NCI-H748 (cell line): Measurements from ENCODE around the gene AHI1.

Experiments used
- DNase-seq: peaks from one replicate; lab custom pipeline; 2025; ENCODE audit not compliant: unreplicated experiment; lab: John Stamatoyannopoulos, UW

AHI1 gene

DNA sequence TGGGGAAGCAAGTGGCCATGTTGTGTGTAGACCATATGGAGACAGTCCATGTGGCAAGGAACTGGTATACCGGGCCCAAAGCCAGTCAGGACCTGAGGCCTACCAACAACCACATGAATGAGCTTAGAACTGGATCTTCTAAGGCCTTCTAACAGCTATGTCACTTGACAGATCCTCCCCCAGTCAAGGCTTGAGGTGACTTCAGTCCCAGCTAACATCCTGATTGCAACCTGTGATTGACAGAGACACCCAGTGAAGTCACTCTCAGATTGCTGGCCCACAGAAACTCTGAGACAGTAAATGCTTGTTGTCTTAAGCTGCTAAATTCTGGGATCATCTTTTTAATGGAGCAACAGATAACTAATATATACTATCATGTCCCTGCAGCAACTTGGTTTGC, 32.9 kb downstream of the AHI1 start:
- no peak for DNase-seq

DNA sequence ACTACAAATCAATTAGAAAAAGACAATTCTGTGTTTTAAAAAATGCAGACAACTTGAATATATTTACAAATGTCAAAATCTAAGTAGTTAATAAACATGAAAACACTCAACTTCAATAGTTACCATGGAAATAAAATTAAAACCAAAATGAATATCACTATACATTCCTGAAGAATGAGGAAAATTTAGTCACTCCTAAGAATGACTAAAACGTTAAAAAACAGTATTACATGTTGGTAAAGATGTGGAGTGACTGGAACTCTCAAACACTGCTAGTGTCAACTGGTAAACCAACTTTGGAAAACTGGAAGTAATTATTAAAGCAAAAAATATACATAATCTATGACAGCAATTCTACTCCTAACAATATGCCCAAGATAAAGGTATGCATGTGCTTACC, 36.3 kb downstream of the AHI1 start:
- DNase-seq: no peak

DNA sequence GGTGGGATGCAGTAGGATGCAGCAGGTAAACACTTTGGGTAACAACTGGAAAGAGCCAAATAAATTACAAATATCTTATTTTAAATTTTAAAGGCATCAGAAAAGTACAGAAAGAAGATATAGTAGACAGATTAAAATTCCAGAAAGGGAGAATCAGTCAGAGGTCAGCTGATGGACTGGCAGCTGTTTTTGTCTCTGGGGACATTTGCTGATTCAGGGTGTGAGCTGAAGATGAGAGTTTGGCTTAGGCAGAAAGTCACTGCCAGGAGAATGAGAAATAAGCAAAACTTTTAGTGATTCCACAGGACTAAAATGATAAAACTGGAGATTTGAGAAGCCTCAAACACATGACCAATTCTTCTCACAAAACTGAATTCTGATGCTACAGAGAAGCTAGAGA, 39.5 kb downstream of the AHI1 start:
- DNase-seq: no peak

DNA sequence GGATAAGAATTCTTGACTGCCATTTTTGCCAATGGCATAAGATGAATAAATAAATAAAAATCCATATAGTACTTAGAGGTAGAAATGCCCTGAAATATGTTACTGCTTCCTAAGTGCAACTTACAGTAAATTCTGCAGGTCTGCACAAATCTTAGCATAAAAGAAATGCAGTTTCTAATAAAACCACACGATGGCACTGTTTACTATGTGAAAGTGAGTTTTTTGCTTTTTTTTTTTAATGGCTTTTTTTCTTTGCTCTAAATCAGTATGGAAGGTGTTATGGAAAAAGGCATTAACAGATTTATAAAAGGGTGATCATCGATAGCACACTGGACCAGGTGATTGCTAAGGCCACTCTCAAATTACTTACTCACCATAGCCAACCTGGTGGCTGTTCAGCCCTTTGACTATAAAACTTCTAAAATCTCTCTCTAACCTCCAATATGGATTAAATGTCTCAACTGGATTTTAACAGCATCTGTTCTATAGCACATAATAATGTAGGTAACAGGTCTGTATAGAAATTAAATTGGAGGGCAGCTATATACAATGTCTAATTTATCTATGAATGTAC, 45.8 kb downstream of the AHI1 start:
- DNase-seq: peak; percentile 52

DNA sequence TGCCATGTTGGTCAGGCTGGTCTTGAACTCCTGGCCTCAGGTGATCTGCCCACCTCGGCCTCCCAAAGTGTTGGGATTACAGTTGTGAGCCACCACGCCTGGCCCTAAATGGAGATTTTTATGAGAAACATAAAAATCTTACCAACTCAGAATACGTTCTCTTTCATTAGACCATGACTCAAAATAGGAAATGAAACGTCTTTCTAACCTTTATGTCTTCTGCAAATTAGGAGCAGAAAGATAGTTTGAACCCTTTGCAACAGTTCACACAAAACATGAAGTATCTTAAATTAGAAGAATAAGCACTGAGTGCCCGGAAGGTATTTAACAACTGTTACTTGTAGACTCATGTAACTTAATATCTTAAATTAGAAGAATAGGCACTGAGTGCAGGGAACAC, 48.3 kb downstream of the AHI1 start:
- no peak for DNase-seq

DNA sequence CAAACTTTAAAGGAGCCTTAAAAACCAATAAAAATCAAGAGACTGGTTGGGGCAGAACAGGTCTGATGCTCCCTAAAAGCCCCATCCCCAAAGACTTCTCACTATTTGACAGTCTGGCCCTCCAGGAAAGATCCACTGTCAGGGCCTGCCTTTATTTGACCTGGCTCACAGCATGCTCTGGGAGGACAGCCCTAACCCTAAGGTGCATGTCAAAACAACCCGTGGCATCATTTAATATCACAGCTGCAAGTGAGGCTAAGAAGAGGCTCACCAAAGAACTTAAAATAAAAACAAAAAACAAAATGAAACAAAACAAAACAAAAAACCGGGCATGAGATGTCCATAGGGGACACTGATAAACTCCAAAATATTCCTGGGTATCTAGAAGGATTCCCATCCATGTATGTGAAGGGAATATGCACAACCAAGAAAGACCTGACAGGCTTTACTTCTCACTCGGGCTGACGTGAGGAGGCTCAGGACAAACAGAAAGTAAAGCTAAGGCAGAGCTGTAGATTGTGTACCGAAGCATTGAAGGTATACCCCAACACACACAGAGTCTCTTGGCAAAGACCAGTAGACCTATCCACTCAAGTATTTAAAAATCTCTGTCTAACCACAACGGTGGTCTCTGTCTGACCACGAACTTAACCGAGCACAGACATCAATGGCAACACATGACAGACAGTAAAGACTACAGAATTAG, 57.3 kb downstream of the AHI1 start:
- DNase-seq: no peak

DNA sequence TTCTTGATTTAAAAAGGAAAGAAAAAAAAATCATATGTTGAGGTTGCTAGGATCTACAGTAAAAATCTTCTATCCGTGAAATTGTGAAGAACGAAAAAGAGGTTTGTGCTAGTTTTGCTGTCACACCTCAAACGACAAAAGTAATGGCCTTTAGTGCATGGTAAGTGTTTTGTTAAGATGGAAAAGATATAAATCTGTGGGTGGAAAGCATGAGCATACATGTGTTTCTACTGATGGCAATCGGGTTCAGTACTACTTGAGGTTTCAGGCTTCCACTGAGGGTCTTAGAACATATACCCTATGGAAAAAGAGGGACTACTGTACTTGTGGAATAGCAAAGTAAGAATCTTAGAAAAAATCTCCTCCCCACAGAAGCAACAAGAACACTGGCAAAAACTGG, 58.0 kb downstream of the AHI1 start:
- no peak for DNase-seq

DNA sequence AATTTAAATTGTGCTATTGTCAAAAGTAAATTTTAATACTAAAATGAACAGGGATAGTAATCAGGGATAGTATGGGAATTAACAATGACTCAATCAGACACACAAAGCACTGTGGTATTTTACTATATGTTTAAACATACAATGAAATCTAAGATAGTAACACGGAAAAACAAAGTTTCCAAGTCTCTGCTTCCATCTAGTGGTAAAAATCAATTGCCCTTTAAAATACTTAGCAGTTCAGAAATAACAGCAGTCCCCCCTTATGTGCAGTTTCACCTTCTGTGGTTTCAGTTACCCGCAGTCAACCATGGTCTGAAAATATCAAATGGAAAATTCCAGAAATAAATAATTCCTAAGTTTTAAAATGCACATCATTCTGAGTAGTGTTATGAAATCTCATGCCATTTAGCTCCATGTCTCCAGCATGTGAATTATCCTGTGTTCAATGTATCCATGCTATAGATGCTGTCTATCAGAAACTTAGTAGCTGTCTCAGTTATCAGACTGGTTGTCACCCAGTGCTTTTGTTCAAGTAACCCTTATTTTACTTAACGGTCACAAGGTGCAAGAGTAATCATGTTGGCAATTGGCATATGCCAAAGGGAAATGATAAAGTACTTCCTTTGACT, 58.5 kb downstream of the AHI1 start:
- DNase-seq: peak; percentile 22

DNA sequence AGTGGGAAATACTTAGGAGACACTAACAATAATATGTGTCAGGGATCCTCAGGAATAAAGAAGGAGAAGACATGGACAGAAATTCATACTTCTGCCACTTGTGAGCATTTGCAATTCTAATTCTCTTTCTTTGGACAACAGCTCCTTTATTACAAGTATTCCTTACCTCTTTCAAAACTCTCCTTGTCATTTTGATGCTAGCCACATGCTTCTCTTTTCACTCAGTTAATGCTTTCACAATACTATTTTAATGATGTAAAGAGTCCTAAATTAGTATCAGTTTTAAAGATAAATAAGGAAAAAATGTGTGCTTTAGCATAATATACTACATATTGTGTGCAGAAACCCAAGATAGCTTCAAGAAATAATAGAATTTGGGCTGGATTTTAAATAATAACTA, 62.5 kb downstream of the AHI1 start:
- DNase-seq: no peak

DNA sequence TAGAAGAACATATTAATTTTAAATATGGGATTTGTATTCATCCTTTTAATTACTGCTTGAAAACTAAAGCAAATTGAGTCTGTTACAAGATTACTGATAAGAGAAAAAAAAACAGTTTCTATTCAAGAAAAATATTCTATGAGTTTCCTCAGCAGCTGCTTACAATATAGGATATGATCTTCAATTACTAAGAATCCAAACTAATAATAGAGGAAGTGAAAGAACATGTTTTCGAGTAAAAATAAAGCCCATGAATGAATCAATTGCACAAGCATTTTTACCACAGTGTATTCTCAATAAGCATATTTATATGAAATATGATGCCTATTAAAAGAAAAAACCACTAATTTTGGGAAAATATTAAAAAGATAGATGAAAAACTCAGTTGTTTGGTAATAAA, 63.4 kb downstream of the AHI1 start:
- no peak for DNase-seq

DNA sequence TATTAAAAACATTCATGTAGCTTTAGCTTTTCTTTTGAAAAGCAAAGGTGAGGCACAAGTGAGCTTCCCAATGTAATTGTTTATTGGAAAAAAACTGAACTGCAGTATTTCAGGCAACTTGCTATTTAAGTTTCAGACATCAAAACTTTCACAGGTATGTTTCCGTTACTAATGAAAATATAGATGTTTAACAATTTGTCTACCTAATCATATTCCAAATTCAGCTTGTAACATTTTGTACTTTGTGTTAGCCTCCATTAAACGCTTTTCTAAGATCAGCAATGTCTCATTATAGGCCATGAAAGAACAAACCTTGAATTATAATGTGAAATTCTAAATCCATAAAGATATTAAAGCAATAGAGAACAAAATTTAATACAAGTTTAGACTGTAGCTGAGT, 69.5 kb downstream of the AHI1 start:
- DNase-seq: no peak

DNA sequence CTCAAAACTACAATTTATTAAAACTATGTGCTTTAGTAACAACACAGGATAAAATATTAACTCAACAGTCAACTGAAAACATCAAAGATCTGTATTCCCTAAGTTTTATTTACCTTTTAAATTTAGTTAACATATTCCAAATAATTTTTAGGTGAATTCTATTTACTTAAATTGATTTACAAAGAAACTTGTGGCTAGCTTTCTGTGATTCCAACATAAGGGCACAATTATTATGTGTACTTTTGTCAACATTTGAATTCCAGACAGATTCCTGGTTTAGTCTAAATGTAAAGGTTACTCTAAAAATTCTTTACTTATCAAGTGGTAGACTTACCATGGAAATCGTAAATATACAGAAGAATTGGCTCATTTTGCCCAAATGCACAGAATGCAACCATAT, 70.7 kb downstream of the AHI1 start:
- no peak for DNase-seq

DNA sequence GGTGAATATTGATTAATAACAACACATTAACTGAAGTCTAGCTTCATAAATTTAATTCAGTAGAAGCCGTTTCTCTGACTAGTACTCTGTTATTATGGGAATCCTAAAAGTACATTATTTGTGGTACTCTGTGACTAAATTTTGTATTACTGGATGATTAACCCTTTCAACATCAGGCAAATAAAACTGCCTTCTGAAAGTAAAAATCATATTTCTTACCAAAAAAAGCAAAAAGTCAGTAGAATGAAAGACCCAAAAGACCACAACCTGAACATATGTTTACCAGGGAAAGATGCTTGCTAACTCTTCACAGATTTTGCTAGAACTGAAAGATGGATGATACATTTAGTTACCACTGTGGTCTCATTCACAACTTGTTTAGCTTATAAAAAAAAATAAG, 73.2 kb downstream of the AHI1 start:
- no peak for DNase-seq

DNA sequence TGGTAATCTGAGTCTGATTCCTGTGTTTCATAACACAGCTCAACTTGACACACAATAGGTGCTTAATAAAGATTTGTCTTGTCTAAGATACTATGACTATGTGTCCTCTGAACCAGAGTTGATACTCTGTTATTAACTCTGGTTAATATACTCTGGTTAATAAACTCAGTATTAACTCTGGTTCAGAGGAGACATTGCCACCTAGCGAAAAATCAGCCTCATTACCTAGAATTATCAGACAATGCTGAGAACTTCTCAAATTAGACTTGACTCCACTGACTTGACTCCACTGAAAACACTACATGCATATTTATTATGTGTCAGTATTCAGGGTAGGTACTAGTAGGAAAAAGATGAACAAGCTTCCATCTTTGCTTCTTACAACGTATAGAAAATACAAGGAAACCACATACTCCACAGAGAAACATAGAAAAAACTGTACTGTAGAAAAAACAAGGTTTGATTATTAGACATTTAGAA, 73.9 kb downstream of the AHI1 start:
- DNase-seq: peak; percentile 56

DNA sequence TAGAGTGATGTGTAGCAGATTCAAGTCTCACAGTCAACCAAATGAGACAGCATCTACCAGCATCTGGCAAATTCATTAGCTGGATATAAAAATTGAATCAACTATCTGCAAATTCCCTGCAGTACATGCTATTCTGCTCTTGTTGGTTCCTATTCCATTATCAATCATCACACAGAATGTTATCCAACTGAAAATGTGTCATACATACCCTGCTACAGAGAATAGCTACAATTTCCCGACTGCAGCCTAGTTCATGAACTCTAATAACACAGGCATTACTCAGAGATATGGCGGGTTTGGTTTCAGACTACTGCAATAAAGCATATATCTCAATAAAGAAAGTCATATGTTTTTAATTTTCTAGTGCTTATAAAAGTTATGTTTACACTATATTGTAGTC, 78.4 kb downstream of the AHI1 start:
- DNase-seq: no peak

DNA sequence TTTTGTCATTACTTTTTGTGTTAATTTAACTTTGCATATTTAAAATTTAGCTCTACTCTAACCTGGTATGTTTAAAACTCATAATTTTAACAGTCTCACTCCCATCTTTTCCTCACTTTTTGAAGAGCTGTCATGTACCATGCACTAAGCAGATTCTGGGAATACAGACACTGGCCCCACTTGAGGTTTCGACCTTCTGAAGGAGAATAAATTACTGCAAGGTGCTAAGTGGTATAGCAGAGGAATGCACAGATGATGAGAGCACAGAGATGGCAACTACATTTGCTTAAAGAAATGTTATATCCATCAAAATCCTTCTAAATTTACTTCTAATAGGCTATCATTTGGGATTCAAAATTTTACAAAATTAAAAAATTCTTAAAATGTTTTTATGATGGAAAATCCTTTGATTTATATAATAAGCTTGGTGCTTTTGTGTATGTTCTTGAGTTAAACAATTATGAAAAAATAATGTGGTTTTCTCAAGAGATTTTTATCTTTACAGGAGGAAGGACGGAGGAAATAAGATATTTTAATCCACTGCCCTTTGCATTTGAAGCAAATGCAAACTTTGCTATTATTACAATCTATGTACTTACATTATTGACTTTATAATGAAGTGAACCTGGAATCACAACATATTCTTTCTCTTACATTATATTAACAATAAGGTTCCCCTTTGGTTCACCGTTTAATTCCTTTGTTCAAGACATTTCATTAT, 79.3 kb downstream of the AHI1 start:
- no peak for DNase-seq

DNA sequence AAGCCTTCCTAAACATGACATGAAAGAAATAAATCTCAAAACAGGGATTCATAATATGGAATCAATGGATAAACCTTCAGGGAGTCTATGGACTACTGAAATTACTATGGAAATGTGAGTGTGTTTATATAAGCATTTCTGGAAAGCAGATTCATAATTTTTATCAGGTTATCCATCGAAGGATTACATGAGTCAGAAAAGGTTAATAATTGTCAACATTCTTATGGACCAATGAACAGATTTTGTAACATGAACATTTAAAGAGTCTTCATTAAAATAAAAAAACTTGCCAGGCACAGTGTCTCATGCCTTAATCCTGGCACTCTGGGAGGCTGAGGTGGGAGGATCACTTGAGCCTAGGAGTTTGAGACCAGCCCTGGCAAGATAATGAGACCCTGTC, 84.8 kb downstream of the AHI1 start:
- no peak for DNase-seq

DNA sequence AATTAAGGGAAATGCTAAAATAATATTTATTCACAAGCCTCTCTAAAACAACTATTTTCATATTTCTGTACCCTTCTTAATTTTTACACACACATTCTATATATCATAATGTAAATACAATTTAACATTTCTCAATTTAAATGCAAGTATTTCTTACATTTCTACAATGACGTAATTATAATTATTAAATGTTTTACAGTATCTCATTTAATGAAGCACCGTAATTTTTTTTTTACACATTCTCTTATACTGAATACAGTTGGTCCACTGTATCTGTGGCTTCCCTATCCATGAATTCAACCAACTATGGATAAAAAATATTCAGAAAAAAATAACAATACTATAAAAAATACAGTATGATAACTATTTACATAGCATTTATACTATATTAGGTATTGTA, 85.7 kb downstream of the AHI1 start:
- no peak for DNase-seq

DNA sequence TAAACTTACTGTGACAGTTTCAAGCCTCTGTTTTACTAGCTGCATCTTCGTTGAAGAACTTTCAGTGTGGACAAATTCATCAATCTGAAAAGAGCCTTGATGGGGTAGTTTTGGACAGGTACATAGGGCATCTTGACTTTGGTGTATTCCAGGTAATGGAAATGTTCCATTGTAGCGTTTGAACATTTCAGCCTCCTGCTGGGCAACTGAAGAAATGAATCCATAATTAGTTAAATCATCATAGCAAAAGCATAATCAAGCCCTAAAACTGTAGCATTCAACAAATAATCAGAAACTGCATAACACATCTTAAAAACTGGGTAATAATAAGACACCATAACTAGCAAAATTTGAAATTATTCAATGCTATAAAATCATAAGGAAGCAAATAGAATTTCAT, 86.2 kb downstream of the AHI1 start:
- DNase-seq: no peak

DNA sequence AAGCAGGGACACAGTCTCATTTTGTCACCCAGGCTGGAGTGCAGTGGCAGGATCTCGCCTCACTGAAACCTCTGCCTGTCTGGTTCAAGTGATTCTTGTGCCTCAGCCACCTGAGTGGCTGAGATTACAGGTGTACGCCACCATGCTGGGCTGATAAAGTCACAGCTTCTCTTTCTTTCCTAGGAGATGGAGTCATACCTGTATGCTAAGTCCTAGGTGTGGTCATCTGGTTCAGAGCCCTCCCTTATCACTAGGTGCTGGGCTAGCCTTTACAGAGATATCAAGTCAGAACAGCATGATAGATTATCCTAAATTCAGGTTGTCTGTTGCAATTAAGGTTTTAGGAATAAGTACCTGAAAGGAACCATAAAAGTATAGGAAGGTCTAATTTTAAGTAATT, 86.7 kb downstream of the AHI1 start:
- DNase-seq: no peak

DNA sequence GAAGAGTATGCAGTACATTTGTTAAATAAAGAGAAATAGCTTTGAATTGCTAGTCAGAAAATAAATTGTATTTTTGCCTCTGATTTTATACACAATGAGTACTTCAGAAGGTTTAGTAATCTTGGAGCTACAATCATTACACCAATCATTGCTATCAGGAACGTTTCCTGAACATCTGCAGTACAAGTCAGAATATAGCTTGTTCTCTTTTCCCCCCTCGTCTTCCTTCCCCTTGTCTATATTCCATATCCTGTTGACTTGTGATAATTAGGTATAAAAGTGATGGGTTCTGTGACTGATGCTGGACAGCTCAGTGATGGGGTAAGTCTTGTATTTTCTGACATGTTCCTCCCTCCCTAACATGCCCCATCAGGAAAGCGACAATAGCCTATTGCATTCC, 94.0 kb downstream of the AHI1 start:
- no peak for DNase-seq

DNA sequence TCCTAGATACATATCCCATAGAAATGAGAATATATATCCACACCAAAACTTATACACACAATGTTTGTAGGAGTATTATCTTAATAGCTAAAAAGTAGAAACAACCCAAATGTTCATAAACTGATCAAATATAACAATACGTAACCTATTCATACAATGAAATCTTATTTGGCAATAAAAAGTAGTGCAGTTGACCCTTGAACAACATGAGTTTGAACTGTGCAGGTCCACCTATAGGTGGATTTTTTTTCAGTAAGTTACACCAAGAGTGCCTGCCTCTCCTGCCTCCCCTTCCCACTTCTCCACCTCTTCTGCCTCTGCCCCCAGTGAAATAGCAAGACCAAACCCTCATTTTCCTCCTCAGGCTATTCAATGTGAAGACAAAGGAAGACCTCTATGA, 95.2 kb downstream of the AHI1 start:
- DNase-seq: no peak
